NCI-H128 (cell line): Measurements from ENCODE around the gene PHACTR1.
"Not testable (repeated sequence)": the region's sequence is repeated elsewhere in the genome, so short reads cannot be mapped to it uniquely, and the experiment has no call there.

ENCODE experiments used
- DNase-seq: peaks from one replicate; lab custom pipeline; 2025; ENCODE audit not compliant: unreplicated experiment; lab: John Stamatoyannopoulos, UW

PHACTR1 gene

GRCh38 chr6:13140980-13141379, 424.4 kb downstream of the PHACTR1 start:
- no peak for DNase-seq

- DNase-seq, result no peak
These were observed 424.8 kb downstream of the PHACTR1 start for GRCh38 chr6:13141387-13141786.

GRCh38 chr6:13142611-13143010, 426.0 kb downstream of the PHACTR1 start:
- DNase-seq, result no peak

- DNase-seq, result no peak
These were observed 429.9 kb downstream of the PHACTR1 start for GRCh38 chr6:13146442-13146841.

GRCh38 chr6:13147376-13147775, 430.8 kb downstream of the PHACTR1 start:
- DNase-seq, result no peak

GRCh38 chr6:13147782-13148181, 431.2 kb downstream of the PHACTR1 start:
- DNase-seq, result no peak

GRCh38 chr6:13152764-13153163, 436.2 kb downstream of the PHACTR1 start:
- no peak for DNase-seq

GRCh38 chr6:13156381-13156780, 439.8 kb downstream of the PHACTR1 start:
- DNase-seq, result no peak

- DNase-seq, result no peak
These were observed 440.7 kb downstream of the PHACTR1 start for GRCh38 chr6:13157293-13157692.

- DNase-seq, result no peak
These were observed 442.7 kb downstream of the PHACTR1 start for GRCh38 chr6:13159300-13159699.

GRCh38 chr6:13159822-13160221, 443.3 kb downstream of the PHACTR1 start:
- DNase-seq, result not testable (repeated sequence)

GRCh38 chr6:13163161-13163944, 446.8 kb downstream of the PHACTR1 start:
- no peak for DNase-seq

GRCh38 chr6:13164291-13164690, 447.7 kb downstream of the PHACTR1 start:
- no peak for DNase-seq

GRCh38 chr6:13165502-13166172, 449.1 kb downstream of the PHACTR1 start:
- no peak for DNase-seq

- DNase-seq, result no peak
These were observed 449.7 kb downstream of the PHACTR1 start for GRCh38 chr6:13166269-13166668.

- no peak for DNase-seq
These were observed 450.3 kb downstream of the PHACTR1 start for GRCh38 chr6:13166916-13167315.

- no peak for DNase-seq
These were observed 455.7 kb downstream of the PHACTR1 start for GRCh38 chr6:13172291-13172690.

GRCh38 chr6:13175087-13175486, 458.5 kb downstream of the PHACTR1 start:
- DNase-seq, result no peak

GRCh38 chr6:13175759-13176158, 459.2 kb downstream of the PHACTR1 start:
- DNase-seq, result no peak

GRCh38 chr6:13177664-13178063, 461.1 kb downstream of the PHACTR1 start:
- DNase-seq, result no peak

GRCh38 chr6:13178107-13178506, 461.5 kb downstream of the PHACTR1 start:
- DNase-seq, result no peak

- DNase-seq, result no peak
These were observed 464.0 kb downstream of the PHACTR1 start for GRCh38 chr6:13180538-13180937.

GRCh38 chr6:13181393-13181792, 464.8 kb downstream of the PHACTR1 start:
- no peak for DNase-seq
